Naive B cell (primary cell): ENCODE measurements around the gene C2orf68. TPM values are rescaled to one million over a fixed set of nuclear protein-coding genes. Genes with fewer than 3 reads are reported as not detected.

ENCODE experiments used
- ATAC-seq, 2 donors: fragments of 150-1000 bp; cut with Tn5 transposase; 2 replicates each; pipeline ENCODE4 v1.10.0; 2021; ENCODE audit warnings: low read depth in 2 of 2, mild to moderate bottlenecking in 2 of 2, moderate library complexity in 2 of 2
- DNase-seq: peaks from one replicate; pipeline ENCODE4 v3.0.0; 2022
- H3K27ac Mint-ChIP-seq, 6 donors: one replicate each; pipeline ENCODE4 v1.8.0; 2020 to 2022; ENCODE audit warnings: mild to moderate bottlenecking in 6 of 6, mixed read lengths in 6 of 6, moderate library complexity in 5 of 6, inconsistent platforms in 2 of 6
- H3K27me3 Mint-ChIP-seq, 3 donors: one replicate each; pipeline ENCODE4 v1.8.0; 2021 to 2022; ENCODE audit warnings: mixed read lengths in 3 of 3, mild to moderate bottlenecking in 1 of 3
- H3K36me3 Mint-ChIP-seq, 2 donors: one replicate each; pipeline ENCODE4 v1.8.0; 2020 to 2022; ENCODE audit warnings: mixed read lengths in 2 of 2, inconsistent platforms in 1 of 2, mild to moderate bottlenecking in 1 of 2
- H3K4me1 Mint-ChIP-seq, 3 donors: one replicate each; pipeline ENCODE4 v1.8.0; 2020 to 2022; ENCODE audit warnings: mixed read lengths in 3 of 3, inconsistent platforms in 1 of 3, mild to moderate bottlenecking in 1 of 3, moderate library complexity in 1 of 3
- H3K4me3 Mint-ChIP-seq, 8 donors: one replicate each; pipeline ENCODE4 v1.8.0; 2020 to 2022; ENCODE audit warnings: mild to moderate bottlenecking in 8 of 8, mixed read lengths in 8 of 8, moderate library complexity in 8 of 8, inconsistent platforms in 2 of 8
- H3K9me3 Mint-ChIP-seq, 7 donors: one replicate each; pipeline ENCODE4 v1.8.0; 2020 to 2022; ENCODE audit warnings: mixed read lengths in 7 of 7, mild to moderate bottlenecking in 5 of 7, inconsistent platforms in 2 of 7, moderate library complexity in 1 of 7
- polyA plus RNA-seq, 6 donors: library from polyadenylated mRNA; unstranded; fragments of 300-500 nt; fragmentation: Illumina TruSeq; gene quantifications; one replicate each; pipeline ENCODE4 v1.2.3, GENCODE V29; 2021; ENCODE audit warnings: low read depth in 6 of 6

C2orf68 gene
- polyA plus RNA-seq, 6 donors from 2014 or later, result 13.8 to 21.7 (median 21.4) TPM

- no peak for ATAC-seq
- H3K4me1 Mint-ChIP-seq, result peaks cover 12 to 31% (median 31%) of the 10 kb centered on the region in 3 donors
- H3K9me3 Mint-ChIP-seq, result no peaks in the 10 kb centered on the region
- DNase-seq, result no peak
- H3K27ac Mint-ChIP-seq, result peak overlapping the region in 1 of 6 donors; percentile 34
- peak overlapping the region in 2 of 8 donors; percentile 16 to 62 for H3K4me3 Mint-ChIP-seq
- peaks cover 5 to 8% of the 10 kb centered on the region in 2 donors for H3K36me3 Mint-ChIP-seq
- no peaks in the 10 kb centered on the region for H3K27me3 Mint-ChIP-seq
Observed at GRCh38 chr2:85558160-85558559, 53.7 kb downstream of the C2orf68 start.

GRCh38 chr2:85557130-85557529 is 54.7 kb downstream of the C2orf68 start:
- Mint-ChIP-seq H3K27me3 (no peaks in the 10 kb centered on the region), H3K4me3 (peak overlapping the region in 1 of 8 donors; percentile 62), H3K27ac (no peak overlapping the region), H3K4me1 (peaks cover 15 to 29% (median 27%) of the 10 kb centered on the region in 3 donors), H3K36me3 (peaks cover 5 to 8% of the 10 kb centered on the region in 2 donors), H3K9me3 (no peaks in the 10 kb centered on the region)
- DNase-seq (no peak), ATAC-seq (no peak)

Other genes with a start within 250 kb of the C2orf68 start
- 100 to 1,000 TPM; 114 to 414 (median 282) TPM for gene CAPG, start 201.7 kb downstream of the C2orf68 start, polyA plus RNA-seq
- gene SH2D6, start 193.4 kb downstream of the C2orf68 start, polyA plus RNA-seq, result not detected
- 10 to 100 TPM; 78.7 to 99.4 (median 93.4) TPM for gene MAT2A, start 72.9 kb downstream of the C2orf68 start, polyA plus RNA-seq
- gene GGCX, start 50.6 kb downstream of the C2orf68 start, polyA plus RNA-seq, result 10 to 100 TPM; 12.1 to 22.2 (median 16.2) TPM
- gene VAMP8, start 34.5 kb downstream of the C2orf68 start, polyA plus RNA-seq, result 100 to 1,000 TPM; 262 to 339 (median 305) TPM
- gene VAMP5, start 27.6 kb downstream of the C2orf68 start, polyA plus RNA-seq, result 10 to 100 TPM; 33.3 to 68.5 (median 49.9) TPM
- 100 to 1,000 TPM; 152 to 207 (median 187) TPM for gene RNF181, start 16.3 kb downstream of the C2orf68 start, polyA plus RNA-seq
- gene TMEM150A, start 9.4 kb downstream of the C2orf68 start, polyA plus RNA-seq, result 10 to 100 TPM; 11.8 to 25.0 (median 14.5) TPM
- gene USP39, start 4.1 kb upstream of the C2orf68 start, polyA plus RNA-seq, result 10 to 100 TPM; 40.4 to 74.6 (median 58.7) TPM
- gene SFTPB, start 56.1 kb upstream of the C2orf68 start, polyA plus RNA-seq, result not detected
- 10 to 100 TPM in 4 of 6 donors, 1 to 10 TPM in 2; 6.3 to 20.4 (median 11.2) TPM for gene GNLY, start 82.3 kb upstream of the C2orf68 start, polyA plus RNA-seq
- not detected for gene ATOH8, start 141.9 kb upstream of the C2orf68 start, polyA plus RNA-seq